HG02763 (cell line): ENCODE data around the gene ADRM1.

Experiments used
- ATAC-seq: cut with Tn5 transposase; IDR thresholded peaks from one replicate; pipeline ENCODE4 v1.9.1; 2021; ENCODE audit warnings: mild to moderate bottlenecking, moderate library complexity; ENCODE audit not compliant: unreplicated experiment

Gene ADRM1

DNA sequence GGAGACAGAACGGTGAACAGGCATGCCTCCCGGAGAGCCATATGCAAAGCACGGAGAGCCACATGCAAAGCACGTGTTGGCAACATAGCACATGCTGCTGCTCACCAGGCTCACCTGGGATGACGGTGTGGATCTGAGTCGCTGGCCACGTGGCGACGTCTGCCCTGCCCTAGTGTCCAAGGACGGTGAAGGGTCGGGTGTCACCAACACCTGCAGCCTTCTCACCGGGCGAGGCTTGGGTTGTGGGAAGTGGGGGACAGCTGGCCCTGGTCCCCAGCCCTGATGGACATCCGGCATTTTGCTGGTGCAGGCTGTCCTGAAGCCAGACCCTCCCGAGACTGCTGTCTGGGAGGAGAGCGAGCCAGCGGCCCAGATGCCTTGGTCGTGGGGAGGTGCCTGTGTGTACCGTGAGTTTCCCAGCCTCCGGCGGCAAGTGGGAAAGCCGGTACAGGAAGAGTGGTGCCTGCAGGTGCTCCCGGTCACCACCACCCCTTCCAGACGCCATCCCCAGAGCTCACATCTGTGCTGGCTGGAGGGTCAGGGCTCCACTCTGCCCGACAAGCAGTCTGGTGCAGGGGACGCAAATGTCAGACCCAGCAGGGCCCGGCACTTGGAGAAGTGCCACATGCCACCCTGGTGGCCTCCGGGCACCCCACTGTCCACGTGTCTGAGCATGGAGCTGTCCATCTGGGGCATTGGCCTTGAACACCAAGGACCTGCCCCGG is 5.9 kb upstream of the ADRM1 start:
- no peak for ATAC-seq

DNA sequence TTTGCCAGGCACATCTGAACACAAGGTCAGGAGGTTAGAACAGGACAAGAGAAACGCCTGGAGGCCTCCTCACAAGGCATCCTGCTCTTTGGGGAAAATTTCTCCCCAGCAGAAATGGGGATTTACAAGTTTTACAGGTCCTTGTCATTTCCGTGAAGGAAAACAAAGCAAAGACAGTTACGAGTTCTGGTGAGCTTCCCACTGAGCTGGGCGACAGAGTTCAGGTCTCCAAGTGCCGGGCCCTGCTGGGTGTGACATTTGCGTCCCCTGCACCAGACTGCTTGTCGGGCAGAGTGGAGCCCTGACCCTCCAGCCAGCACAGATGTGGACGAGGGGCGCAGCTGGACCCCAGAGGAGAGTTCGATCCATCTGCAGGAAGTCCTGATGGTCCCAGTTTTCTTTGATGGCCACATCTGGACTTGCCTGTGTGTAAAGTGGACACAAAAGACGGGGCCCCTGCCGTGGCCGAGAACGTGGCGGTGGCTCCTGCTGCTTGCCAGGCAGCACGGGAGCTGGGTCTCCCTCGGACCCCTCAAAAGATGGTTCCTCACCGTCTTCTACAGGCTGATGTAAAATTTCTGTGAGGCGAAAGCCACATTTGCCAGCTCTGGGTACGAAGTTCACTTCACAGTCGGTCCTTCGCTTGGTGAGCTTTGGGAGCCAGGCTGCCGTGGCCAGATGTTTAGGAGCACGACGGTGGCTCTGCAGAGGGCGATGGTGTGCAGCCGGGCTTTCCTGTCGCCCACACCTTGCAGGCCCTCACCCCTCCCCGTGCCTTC is 5.2 kb upstream of the ADRM1 start:
- ATAC-seq, result no peak

DNA sequence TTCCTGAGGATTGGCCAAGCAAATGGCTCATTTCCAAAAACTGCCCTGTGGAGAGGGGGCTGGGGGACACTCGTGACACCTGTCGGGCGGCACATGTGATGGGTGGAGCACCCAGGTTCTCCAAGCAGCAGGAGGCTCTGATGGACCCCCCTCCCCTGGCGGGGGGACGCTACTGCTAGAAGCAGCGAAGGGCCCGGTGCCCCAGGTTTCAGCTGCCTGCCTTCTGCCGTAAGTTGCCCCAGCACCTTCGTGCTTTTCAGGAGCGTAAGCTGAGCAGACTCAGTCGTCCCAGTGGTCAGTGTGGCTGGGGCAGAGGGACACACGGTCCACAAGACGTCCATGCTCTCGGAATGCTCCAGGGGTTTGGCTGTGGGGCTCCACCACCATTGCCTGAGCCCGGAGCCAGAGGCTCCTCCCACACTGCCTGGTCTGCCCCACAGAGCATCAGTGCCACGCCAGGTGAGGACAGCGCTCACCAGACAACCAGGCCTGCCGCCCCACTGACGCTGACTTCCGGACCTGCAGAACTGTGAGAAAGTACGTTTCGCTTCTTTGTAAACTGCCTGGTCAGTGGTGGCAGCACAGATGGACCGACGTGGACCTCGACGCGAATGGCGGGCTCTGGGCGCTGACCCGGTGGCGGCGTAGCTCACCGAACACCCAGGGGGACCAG is 4.1 kb upstream of the ADRM1 start:
- ATAC-seq, result no peak

DNA sequence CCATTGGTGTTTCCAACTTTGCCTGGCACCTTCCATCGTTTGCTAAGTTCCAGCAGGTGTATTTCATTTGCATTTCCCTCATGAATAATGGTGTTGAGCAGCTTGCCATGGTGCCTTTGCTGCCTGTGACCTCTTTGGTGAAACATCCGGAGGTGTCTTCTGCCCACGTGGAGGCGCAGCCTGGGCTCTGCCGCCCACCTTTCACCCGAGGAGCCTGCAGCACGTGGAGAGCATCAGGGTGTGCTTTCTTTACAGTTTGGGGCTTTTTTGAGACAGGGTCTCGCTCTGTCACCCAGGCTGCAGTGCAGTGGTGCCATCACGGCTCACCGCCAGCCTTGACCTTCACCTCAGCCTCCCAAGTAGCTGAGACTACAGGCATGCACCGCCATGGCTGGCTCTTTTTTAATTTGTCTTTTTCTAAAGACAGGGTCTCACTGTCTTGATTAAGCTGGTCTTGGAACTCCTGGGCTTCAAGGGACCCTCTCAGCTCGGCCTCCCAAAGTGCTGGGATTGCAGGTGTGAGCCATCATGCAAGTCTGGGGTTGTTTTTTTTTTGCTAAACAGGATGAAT is 3.0 kb upstream of the ADRM1 start:
- no peak for ATAC-seq

DNA sequence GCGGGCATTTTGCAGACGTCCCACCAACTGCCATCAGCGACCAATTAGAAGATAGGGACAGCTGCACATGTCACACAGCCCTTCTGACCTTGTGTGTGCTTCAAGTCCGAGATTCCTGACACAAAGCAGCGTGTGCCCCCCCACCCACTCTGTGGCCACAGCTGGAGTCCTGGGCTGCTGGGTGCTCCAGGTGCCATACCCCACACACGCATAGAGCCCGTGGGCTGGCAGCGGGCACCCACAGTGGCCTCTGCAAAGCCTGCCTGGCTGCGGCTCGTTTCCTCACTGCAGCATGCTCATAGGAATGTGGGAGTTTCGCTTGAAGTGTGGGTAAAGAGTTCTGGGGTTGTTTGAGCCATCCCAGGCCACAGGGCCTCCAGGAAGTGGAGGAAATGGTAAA is 2.5 kb upstream of the ADRM1 start:
- no peak for ATAC-seq

- no peak for ATAC-seq
These were observed 1.6 kb upstream of the ADRM1 start for GRCh38 chr20:62301111-62301668.

- peak; percentile 17 for ATAC-seq
These were observed 940 bp upstream of the ADRM1 start for GRCh38 chr20:62301773-62302340.

GRCh38 chr20:62303062-62303339 is 204 bp downstream of the ADRM1 start:
- no peak for ATAC-seq

- ATAC-seq, result peak; percentile 7
These were observed 786 bp downstream of the ADRM1 start for GRCh38 chr20:62303340-62304226.

DNA sequence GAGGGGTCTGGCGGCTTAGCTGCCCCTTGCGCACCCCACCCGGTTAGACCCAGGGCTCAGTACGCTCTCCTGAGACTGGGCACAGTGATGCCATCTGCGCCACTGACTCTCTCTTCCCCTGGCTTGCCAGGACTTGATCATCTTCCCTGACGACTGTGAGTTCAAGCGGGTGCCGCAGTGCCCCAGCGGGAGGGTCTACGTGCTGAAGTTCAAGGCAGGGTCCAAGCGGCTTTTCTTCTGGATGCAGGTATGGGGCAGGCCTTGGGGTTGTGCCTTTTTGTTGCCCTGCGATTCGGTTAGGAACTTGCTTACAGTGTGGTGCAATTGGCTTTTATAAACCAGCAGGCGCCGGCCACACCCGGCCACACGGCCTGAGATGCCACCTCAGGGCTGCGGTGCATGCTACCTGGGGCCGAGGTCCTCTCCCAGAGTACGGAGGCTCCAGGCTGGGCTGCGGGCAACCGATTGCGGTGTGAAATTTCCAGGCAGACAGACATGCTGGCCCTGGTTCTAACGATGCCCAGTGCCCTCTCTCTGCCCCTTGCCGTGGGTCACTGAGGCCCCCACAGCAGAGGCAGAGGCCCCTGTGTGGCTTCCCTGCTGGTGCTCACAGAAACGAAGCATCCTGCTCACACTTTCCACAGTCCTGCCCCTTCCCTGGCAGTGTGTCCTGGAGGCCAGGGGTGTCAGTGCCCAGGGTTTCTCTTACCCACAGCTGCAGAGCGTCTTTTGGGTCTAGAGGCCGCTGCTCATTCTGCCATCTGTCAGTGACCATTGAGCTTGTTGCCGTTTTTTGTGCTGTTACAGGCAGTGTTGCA is 1.7 kb downstream of the ADRM1 start:
- no peak for ATAC-seq

GRCh38 chr20:62305149-62305764 is 2.5 kb downstream of the ADRM1 start:
- ATAC-seq, result no peak

- ATAC-seq, result no peak
These were observed 3.1 kb downstream of the ADRM1 start for GRCh38 chr20:62305765-62306413.

DNA sequence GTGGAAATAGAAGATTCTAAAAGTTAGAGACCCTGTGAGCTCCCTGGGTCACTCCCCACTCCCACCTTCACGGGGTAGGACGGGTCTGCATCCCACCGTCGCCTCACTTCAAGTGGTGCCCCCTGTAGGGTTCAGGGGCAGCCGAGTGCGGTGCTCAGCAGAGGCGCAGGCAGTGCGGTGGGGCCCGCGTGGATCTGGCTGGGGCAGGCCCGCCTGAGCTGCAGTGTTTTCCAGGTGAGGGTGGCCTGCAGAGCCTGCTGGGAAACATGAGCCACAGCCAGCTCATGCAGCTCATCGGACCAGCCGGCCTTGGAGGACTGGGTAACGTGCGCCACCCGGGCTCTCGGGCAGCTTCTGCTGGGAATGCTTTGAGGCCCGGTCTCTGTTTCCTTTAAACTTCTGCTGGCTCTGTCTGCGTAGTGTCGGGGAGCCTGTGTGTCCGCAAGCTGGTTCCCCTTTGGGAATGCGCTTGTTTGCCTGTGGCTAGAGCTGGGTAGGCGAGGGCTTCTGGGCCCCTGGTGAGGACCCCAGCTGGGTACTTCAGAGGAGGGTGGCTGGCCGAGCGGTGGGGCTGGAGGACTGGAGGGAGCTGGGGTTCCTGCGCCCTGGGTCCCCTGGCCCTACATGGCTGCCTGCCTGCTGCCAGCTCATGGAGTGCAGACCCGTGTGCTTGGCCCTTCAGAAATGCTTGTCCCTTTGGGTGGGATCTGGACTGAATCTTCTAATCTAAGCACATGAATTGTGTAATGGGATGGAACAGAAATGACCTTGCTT is 3.8 kb downstream of the ADRM1 start:
- no peak for ATAC-seq

GRCh38 chr20:62307226-62308101 is 4.7 kb downstream of the ADRM1 start:
- no peak for ATAC-seq

- no peak for ATAC-seq
These were observed 5.5 kb downstream of the ADRM1 start for GRCh38 chr20:62308102-62308822.
